GM12874 (cell line): ENCODE results near the gene ASMTL.

ENCODE experiments used
- TF ChIP-seq, protein P1 (sequence below): IDR thresholded peaks from 2 replicates; pipeline ENCODE4 v1.5.1; 2011; ENCODE audit warnings: low read depth, mild to moderate bottlenecking, control low read depth, low read length, moderate library complexity; ENCODE audit not compliant: insufficient read depth

ASMTL gene

DNA sequence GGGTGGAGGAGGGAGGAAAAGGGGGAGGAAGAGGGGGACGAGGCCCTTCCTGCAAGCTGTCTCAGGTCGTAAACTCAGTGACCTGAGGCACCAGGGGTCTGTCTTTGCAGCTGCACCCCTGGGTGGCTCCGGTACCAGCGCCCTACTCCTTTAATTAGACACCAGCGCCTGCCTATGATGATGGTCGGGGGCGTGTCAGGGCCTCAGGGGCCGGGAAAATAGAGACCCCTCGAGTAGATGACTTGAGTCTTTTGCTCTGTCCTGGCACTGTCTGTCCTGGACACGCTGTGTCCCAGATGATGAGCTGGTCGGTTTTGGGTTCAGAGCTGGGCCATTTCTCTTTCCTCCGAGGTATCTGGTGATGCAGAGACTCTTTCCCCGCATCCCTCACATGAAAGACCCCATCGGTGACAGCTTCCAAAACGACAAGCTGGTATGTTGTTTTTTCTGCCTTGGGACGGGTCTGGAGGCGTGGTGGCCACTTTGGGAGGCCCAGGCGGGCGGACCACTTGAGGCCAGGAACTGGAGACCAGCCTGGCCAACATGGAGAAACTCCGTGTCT, 72.0 kb downstream of the ASMTL start:
- TF ChIP-seq, protein P1, sequence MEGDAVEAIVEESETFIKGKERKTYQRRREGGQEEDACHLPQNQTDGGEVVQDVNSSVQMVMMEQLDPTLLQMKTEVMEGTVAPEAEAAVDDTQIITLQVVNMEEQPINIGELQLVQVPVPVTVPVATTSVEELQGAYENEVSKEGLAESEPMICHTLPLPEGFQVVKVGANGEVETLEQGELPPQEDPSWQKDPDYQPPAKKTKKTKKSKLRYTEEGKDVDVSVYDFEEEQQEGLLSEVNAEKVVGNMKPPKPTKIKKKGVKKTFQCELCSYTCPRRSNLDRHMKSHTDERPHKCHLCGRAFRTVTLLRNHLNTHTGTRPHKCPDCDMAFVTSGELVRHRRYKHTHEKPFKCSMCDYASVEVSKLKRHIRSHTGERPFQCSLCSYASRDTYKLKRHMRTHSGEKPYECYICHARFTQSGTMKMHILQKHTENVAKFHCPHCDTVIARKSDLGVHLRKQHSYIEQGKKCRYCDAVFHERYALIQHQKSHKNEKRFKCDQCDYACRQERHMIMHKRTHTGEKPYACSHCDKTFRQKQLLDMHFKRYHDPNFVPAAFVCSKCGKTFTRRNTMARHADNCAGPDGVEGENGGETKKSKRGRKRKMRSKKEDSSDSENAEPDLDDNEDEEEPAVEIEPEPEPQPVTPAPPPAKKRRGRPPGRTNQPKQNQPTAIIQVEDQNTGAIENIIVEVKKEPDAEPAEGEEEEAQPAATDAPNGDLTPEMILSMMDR: no peak

DNA sequence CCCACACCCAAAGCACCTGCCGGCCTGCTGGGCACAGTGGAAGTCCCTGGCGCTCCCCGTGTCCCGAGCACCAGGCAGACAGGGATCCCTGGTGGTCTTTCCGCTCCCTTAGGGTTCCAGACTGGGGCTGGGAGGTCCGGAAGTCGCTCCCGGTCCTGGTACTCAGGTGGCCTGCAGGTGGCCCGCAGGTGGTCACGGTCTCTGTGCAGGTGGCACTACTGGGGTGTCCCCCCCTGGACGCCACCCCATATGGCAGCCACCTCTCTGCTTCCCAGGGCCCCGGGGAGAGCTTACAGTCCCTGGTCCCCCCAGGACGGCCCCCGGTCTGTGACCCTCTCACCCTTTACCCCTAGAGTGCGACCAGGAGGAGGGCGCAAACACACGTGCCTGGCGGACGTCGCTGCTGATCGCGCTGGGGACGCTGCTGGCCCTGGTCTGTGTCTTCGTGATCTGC, 74.4 kb downstream of the ASMTL start:
- TF ChIP-seq, protein P1: no peak

DNA sequence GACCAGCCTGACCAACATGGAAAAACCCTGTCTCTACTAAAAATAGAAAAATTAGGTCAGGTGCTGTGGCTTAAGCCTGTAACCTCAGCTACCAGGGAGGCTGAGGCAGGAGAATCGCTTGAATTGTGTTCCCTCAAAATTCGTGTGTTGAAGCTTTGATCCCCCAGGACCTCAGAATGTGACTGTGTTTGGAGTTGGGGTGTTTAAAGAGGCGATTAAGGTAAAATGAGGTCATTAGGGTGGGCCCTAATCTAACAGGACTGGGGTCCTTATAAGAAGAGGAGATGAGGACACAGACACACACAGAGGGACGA, 84.4 kb downstream of the ASMTL start:
- TF ChIP-seq, protein P1: no peak

DNA sequence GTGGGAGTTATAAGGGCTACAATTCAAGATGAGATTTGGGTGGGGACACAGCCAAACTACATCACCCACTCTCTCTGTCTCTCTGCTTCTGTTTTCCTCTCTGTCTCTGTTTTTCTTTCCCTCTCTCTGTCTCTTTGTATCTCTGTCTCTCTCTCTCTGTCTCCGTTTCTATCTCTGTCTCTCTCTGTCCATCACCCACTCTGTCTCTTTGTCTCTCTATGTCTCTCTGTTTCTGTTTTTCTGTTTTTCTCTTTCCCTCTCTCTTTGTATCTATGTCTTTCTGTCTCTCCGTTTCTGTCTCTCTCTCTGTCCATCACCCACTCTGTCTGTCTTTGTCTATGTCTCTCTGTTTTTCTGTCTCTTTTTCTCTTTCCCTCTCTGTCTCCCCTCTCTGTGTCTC, 90.8 kb downstream of the ASMTL start:
- TF ChIP-seq, protein P1: no peak

DNA sequence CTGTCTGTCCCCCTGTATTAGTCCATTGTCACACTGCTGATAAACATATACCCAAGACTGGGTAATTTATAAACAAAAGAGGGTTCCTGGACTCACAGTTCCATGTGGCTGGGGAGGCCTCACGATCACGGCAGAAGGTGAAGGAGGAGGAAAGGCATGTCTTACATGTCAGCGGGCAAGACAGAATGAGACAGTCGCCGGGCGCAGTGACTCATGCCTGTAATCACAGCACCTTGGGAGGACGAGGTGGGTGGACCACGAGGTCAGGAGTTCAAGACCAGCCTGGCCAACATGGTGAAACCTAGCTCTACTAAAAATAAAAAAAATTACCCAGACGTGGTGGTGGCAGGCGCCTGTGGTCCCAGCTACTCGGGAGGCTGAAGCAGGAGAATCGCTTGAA, 91.4 kb downstream of the ASMTL start:
- TF ChIP-seq, protein P1: no peak

DNA sequence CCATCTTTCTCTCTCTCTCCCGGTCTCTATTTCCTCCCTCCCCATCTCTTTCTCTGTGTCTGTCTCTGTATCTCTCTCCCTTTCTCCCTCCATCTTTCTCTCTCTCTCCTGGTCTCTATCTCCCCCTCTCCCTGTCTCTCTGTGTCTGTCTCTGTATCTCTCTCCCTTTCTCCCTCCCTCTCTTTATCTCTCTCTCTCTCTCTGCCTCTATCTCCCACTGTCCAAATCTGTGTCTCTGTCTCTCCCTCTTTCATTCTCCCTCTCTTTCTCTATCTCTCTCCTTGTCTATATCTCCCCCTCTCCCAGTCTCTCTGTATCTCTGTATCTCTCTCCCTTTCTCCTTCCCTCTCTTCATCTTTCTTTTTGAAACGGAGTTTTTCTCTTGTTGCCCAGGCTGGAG, 92.5 kb downstream of the ASMTL start:
- TF ChIP-seq, protein P1: no peak

DNA sequence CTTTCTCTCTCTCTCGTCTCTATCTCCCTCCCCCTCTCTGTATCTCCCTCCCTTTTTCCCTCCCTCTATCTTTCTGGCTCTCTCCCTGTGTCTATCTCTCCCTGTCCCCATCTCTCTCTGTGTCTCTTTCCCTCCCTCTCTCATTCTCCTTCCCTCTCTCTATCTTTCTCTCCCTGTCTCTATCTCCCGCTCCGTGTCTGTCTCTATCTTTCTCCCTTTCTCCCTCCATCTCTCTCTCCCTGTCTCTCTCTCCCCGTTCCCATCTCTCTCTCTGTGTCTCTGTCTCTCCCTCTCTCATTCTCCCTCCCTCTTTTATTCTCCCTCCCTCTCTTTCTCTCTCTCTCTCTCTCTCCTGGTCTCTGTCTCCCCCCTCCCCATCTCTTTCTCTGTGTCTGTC, 93.2 kb downstream of the ASMTL start:
- TF ChIP-seq, protein P1: no peak
